NT2/D1 (cell line): ENCODE results near the gene CTPS1.

ENCODE experiments used
- SUZ12 ChIP-seq: IDR thresholded peaks from 2 replicates; pipeline ENCODE4 v1.6.1; 2011; ENCODE audit not compliant: insufficient read length, insufficient read depth; ENCODE audit errors: extremely low read depth
- YY1 ChIP-seq: IDR thresholded peaks from 2 replicates; pipeline ENCODE4 v1.6.1; 2011; ENCODE audit not compliant: insufficient read length, insufficient read depth
- ZNF274 ChIP-seq: IDR thresholded peaks from 2 replicates; pipeline ENCODE4 v1.6.1; 2011; ENCODE audit warnings: mild to moderate bottlenecking, low read depth, low read length

- TF ChIP-seq ZNF274 (no peak), YY1 (no peak), SUZ12 (no peak)
These were observed 8.8 kb downstream of the CTPS1 start for GRCh38 chr1:40988280-40988679.
